ENCODE measurements around the gene CHDH. TPM values are rescaled to one million over a fixed set of nuclear protein-coding genes. Genes with fewer than 3 reads are reported as not detected.

The CHDH gene
- total RNA-seq, 1 experiment from 2014 or later = 0.57 TPM

GRCh38 chr3:53850895-53851294 lies 4.7 kb upstream of the CHDH start:
- no peak for DNase-seq (ENCODE audit: extremely low read depth, low read depth)

- DNase-seq (ENCODE audit: extremely low read depth, low read depth) = no peak
Observed at GRCh38 chr3:53849916-53850315, 3.7 kb upstream of the CHDH start.

GRCh38 chr3:53846851-53847155 lies 584 bp upstream of the CHDH start:
- DNase-seq (ENCODE audit: extremely low read depth, low read depth) = no peak

- no peak for DNase-seq (ENCODE audit: extremely low read depth, low read depth)
Observed at GRCh38 chr3:53845881-53846133, 412 bp downstream of the CHDH start.

- DNase-seq (ENCODE audit: extremely low read depth, low read depth) = no peak
Observed at GRCh38 chr3:53845103-53845880, 927 bp downstream of the CHDH start.

GRCh38 chr3:53844262-53845102 lies 1.7 kb downstream of the CHDH start:
- no peak for DNase-seq (ENCODE audit: extremely low read depth, low read depth)

DNA sequence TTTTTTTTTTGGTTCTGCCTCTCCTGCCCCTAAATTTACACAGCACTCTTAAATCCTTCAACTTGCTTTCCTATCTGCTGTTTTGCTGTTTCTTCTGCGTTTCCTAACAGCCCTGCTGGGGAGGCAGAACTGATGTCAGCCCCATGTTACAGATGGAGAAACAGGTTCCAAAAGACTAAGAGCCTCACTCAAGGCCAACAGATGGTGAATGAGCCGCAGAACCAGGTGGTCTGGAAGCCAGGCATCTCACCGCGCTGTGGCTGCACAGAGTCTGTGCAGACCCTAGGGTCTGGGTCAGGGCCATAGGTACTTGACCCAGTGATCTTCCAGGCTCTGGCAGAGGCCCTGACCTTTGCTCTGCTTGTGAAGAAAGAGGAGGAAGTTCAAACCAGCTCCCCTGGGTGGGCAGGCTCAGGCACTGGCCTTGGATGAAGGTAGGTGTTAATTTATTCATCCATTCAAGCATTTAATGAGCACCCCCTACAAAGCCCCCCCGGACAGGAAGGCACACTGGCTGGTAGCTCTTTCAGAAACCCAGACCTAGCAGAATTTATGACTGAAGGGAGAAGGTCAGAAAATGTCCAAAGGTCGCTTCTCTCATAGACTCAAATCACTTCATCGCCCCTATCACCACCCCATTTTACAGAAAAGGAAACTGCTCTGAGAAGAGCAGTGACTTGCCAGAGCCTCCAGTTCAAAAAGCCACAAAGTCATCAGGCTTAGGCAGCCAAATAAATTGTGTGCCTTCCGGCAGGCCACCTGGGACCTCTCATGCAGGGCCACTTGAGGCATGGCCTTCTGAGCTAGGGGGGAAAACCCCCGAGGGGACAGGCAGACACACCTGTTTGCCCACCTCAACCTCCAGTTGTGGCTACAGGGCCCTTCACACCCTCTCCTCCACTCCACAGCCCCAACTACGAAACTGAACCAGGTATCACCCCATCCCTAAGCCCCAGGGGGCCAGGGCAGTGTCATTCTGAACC lies 2.7 kb downstream of the CHDH start:
- no peak for DNase-seq (ENCODE audit: extremely low read depth, low read depth)

DNA sequence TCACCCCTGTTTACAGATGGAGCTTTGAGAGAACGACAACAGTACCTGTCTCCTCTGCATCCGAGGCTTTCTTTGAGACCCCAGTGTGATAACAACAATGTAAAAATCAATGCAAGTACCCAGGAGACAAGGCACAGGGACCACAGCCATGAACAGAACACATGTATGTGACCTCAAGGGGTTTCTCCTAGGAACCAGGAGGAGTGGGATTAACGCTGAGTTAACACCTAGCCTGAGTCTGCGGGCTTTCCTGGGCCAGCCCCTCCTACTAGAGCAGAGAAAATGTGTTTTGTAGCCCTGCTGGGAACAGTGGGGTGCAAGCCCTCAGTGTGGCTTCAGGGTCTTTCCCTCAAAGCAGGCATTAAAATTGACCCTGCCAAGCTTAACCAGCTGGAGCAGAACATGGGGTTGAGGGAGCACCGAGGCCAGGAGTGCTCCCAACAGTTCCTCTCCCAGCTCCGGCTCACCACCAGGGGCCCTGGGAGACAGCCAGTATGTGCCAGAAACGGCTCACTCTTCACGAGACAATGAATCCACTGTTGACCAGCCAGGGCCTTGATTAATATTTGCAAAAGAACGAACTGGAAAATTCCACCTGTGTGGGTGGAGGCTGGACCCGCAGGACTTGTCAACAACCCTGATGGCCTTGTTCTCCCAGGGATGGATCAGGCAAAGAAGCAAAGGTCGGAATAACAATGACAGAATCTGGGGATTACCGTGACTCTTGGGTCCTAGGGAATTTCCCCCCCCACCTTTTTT lies 3.6 kb downstream of the CHDH start:
- DNase-seq (ENCODE audit: extremely low read depth, low read depth) = no peak

GRCh38 chr3:53841296-53841695 lies 4.9 kb downstream of the CHDH start:
- DNase-seq (ENCODE audit: extremely low read depth, low read depth) = no peak

DNA sequence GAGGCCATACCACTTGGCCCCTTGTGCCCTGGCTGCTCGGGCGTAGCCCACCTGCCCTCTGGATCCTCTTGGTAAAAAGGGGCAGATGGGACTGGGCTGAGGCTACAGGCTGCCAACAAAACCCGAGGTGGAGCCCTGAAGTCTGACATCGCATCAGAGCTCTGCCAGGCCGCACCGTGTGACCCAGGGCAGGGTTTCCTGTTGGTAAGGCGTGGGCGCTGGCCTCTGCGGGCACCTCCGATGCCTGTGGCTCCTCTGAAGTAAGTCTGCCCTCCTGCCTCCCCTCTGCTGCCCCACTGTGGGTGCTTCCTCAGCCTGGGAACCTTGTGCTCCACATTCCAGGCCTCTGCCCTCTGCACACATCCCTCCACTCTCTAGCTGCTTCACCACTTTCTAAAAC lies 8.9 kb downstream of the CHDH start:
- DNase-seq (ENCODE audit: extremely low read depth, low read depth) = no peak

DNA sequence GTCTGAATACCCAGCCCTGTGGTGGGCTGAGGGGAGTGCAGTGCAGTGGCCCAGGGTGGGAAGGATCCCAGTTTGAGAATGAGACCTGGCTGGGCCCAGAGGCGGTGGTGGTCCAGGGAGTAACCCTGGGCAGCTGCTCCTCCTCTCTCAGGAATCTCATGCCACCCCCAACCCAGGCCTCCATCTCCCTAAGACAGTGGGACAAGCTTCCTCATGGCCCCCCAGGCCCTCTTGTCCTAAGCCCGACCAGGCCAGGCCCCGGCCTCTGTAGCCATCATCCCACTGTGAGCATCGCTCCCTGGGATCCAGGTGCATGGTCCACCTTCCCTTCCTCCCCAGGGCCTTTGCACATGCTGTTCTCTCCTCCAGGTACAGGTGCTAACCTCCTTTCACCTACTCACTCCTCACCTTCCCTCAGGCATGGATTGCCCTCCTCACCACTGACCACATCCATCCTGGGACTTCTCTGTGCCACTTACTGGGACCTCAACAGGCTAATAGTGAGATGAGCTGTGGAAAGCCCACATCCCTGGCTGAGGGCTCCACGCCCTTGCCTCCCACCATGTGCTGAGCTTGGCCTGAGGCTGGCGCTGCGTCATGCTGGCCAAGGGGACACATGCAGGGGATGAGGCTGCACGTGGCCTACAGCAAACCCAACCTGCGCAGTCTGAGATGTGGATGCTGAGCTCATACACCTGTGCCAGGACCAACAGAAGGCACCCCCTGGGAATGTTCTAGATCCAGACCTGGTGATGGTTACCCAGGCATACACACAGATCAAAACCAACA lies 9.9 kb downstream of the CHDH start:
- DNase-seq (ENCODE audit: extremely low read depth, low read depth) = no peak

DNA sequence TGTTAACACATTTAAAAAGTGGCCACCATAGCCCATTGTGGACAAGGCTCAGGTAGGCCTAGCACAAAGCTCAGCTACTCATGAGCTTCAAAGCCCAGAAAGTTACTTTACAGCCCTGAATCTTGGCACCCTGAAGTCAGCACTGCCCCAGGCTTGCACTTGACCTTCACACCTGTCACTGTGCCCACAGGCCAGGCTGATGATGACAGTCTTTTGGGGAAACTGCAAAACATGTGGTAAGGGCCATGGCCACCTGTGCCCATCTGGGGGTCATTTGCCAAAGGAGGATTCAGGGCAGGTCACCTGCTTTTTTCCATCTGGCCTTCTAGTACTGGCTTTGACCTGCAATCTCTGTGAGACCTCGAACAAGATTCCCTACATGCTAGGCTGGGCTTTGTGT lies 11.0 kb downstream of the CHDH start:
- no peak for DNase-seq (ENCODE audit: extremely low read depth, low read depth)

DNA sequence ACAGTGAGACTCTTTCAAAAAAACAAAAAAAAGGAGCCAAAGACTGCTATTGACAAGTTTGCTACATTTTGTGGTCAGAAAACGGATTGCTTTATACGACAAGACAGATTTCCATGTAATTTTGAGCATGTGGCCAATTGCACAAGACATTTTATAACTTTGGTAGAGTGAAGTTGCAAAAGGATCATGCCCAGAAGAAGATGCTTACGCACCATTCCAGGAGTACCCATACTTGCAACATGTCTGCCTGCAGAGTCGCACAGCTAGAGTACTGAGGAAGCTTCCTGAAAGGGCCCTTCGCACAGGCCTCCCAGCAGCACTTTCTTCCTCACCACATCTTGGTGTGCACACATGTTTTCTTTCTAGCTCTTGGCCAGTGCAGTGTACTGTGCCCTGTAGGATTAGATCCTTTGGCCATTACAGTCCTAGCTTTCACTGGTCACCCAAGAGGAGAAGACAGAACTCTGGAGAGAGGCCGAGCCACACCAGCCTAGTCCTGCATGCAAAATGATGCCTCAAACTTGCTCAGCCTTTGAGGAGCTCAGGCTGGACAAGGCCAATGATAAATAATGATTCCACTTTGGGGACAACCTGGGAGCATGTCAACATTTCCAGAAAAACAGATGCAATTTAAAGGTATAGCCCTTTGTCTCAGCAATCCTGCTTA lies 11.7 kb downstream of the CHDH start:
- DNase-seq (ENCODE audit: extremely low read depth, low read depth) = no peak

- DNase-seq (ENCODE audit: extremely low read depth, low read depth) = no peak
Observed at GRCh38 chr3:53833700-53834099, 12.5 kb downstream of the CHDH start.

- DNase-seq (ENCODE audit: extremely low read depth, low read depth) = no peak
Observed at GRCh38 chr3:53833053-53833645, 13.1 kb downstream of the CHDH start.

DNA sequence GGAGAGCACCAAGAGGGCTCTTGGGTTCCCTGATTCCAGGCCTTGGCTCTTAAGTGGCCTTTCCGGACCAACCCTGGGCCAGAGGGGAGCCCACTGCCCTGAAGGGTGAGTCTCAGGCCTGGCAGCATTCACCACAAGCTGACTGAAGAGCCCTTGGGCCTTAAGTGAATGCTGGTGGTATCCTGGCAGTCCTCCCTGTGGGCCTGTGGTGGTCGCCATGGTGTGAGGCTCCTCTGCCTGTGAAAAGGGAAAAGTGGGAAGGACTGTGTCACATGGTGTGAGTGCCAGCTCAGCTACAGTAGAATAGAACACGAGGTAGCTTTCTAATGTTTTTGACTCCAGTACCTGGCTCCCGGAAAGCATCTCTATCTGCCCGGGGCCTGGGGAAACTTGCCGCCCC lies 15.3 kb downstream of the CHDH start:
- DNase-seq (ENCODE audit: extremely low read depth, low read depth) = no peak

DNA sequence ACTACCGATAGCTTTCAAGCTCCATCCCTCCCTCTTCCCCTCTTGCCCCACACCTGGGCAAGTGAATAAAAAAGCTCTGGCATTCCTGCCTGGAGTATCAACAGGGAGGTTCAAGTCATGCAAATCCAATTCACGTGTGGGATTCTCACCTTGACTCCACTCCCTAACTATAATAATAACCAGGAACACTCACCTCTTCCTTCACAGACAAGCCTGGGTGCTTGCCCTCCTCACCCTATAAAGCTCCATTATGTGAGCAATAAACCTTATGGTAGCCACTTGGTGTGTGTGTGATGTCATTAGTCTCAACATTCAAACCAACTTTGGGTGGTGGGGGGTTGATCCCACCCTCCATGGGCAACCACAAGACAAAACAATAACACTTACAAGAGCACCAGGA lies 16.6 kb downstream of the CHDH start:
- no peak for DNase-seq (ENCODE audit: extremely low read depth, low read depth)

- DNase-seq (ENCODE audit: extremely low read depth, low read depth) = no peak
Observed at GRCh38 chr3:53828581-53828980, 17.6 kb downstream of the CHDH start.

DNA sequence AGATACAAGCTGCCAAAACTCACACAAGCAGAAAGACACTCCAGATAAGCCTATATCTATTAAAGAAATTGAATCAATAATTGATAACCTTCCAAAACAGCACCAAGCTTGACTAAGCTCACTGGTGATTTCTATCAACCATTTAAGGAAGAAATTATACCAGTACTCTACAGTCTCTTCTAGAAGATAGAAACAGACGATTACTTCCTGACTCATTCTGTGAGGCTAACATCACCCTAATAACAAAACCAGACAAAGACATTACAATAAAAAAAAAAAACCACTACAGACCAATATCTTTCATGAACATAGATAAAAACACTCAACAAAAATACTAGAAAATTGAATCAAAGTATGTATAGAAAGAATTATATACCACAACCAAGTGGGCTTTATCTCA lies 20.2 kb downstream of the CHDH start:
- DNase-seq (ENCODE audit: extremely low read depth, low read depth) = no peak
